Upper lobe of left lung (tissue), 6 donors: Measurements from ENCODE around the gene TRIM9. TPM values are rescaled to one million over a fixed set of nuclear protein-coding genes. Genes with fewer than 3 reads are reported as not detected.

ENCODE experiments used
- ATAC-seq, 2 donors: fragments of 200-7000 bp; cut with Tn5 transposase; one replicate each; pipeline ENCODE4 v1.9.1; 2022; ENCODE audit warnings: mild to moderate bottlenecking in 2 of 2, moderate library complexity in 2 of 2; ENCODE audit not compliant: low FRiP score in 2 of 2
- DNase-seq, 2 donors: peaks; one replicate each; pipeline ENCODE4 v3.0.0-alpha.2; 2019 to 2020
- H3K27ac ChIP-seq, 4 donors: fragments of 200-600 bp; sonication (generic); one replicate each; pipeline ENCODE4 v1.5.1; 2016 to 2019
- H3K27me3 ChIP-seq, 4 donors: fragments of 200-600 bp; sonication (generic); one replicate each; pipeline ENCODE4 v1.5.1; 2017 to 2019
- H3K36me3 ChIP-seq, 4 donors: fragments of 200-600 bp; sonication (generic); one replicate each; pipeline ENCODE4 v1.5.1; 2016 to 2019
- H3K4me1 ChIP-seq, 4 donors: fragments of 200-600 bp; sonication (generic); one replicate each; pipeline ENCODE4 v1.5.1; 2018 to 2019
- H3K4me3 ChIP-seq, 4 donors: fragments of 200-600 bp; sonication (generic); one replicate each; pipeline ENCODE4 v1.5.1; 2017 to 2019; ENCODE audit warnings: mild to moderate bottlenecking in 2 of 4, moderate library complexity in 1 of 4
- H3K9me3 ChIP-seq, 4 donors: fragments of 200-600 bp; sonication (generic); one replicate each; pipeline ENCODE4 v1.5.1; 2018 to 2019
- EP300 ChIP-seq, 4 donors: sonication (generic); formaldehyde crosslinking; IDR thresholded peaks; one replicate each; pipeline ENCODE4 v1.5.1; 2017; ENCODE audit warnings: antibody characterized with exemption in 4 of 4, control low read depth in 2 of 4
- POLR2A ChIP-seq, 4 donors: fragments of 450-650 bp; IDR thresholded peaks; one replicate each; pipeline ENCODE4 v1.5.1; 2016 to 2017; ENCODE audit warnings: antibody characterized with exemption in 4 of 4, mild to moderate bottlenecking in 2 of 4
- POLR2AphosphoS5 ChIP-seq, 2 donors: sonication (generic); formaldehyde crosslinking; IDR thresholded peaks; one replicate each; pipeline ENCODE4 v1.5.1; 2017; ENCODE audit warnings: antibody characterized with exemption in 2 of 2
- WGBS, 2 donors: methylation state at CpG; one replicate each; pipeline ENCODE4 v1.1.5; 2017 to 2018; 5-methylcytosine and 5-hydroxymethylcytosine counted together
- total RNA-seq, 6 donors: library from RNA; depleted of rRNA in 4 of 6; stranded (reverse); fragments of >200 nt in 4 of 6; gene quantifications; one replicate each; pipeline versions ENCODE4 v1.1.0 to v1.2.1, GENCODE V29; 2016 to 2021
- TF ChIP-seq, protein P1 (sequence below), 6 experiments: fragments of 450-650 bp in 4 of 6; fragments of 200-600 bp in 2 of 6; sonication (generic) in 2 of 6; IDR thresholded peaks; one replicate each; pipeline ENCODE4 v1.5.1; 2016 to 2019; ENCODE audit warnings: antibody characterized with exemption in 6 of 6
- donor health status: DM: no; HTN: no; CAD: no; lungs with moderate emphysema.
- donor health status: DM: no; HTN: yes; CAD: no; lungs with severe emphysema.

Gene TRIM9
- total RNA-seq, 6 donors from 2014 or later: 0.30 to 3.1 (median 0.78) TPM

DNA sequence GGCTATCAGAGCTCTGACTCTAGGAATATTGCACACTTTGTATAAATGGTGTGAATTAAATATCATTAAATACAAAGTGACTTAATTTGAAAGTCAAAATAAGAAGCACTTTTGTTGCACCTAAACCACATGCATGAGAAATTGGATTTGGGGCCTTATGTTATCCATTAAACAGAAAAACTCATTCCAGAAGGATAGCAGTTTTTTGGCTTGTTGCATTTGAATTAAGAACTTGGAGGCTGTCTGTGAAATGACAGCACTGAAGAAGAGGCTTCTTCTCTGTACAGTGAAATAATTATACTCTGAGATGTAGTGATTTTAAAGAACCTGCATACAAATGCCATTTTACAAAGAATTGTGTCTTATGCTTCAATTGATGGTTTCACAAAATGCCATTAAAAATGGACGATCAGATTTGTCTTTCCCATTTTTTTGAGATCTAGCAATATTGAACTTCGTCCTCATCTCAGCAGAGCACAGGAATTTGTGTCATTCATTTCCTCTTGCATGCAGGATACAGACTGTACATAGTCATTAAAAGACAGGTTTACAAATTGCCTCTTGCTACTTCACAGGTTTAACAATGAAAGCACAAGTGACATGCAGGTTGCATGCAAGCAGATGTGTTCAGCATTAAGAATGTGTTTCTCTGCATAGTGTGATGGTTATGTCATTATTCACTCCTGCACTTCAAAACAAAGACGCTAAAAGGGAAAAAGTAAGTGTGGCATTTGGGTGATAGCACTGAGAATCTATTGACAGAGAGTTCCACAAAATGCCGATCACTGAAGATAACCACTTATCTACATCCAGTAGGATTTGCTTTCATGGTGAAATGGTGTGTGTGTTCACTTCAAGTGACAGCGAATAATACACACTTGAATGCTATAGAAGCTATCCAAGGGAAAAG, 114.7 kb downstream of the TRIM9 start:
- H3K27me3 ChIP-seq: no peaks in the 10 kb centered on the region
- H3K4me3 ChIP-seq: no peak overlapping the region
- DNase-seq: no peak
- no peak for ATAC-seq
- no peak overlapping the region for H3K27ac ChIP-seq
- WGBS, 2 donors: 49 to 64% methylated on average over 5 of the region's 5 CpGs
- no peaks in the 10 kb centered on the region for H3K36me3 ChIP-seq
- no peak for TF ChIP-seq EP300 (IDR thresholded peaks at IDR 0.05)
- H3K9me3 ChIP-seq: no peaks in the 10 kb centered on the region
- H3K4me1 ChIP-seq: no peaks in the 10 kb centered on the region

DNA sequence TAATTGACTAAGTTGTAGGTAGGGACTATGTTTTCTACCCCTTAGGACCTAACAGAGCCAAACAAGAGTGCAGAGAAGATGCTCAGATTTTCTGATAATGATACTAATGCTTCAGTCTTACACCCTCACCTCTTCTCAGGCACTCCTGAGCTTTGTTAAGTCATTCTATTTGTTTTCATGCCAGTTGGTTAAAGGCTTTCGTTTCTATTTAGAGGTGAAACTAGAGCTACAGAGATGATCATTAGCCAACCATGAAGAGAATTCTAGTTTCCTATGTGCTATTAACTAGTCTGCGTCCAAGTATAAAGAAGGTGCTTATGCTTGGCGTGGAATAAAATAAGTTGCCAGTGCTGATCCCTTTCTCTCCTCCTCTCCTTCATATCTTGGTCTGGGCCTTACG, 116.0 kb downstream of the TRIM9 start:
- Histone ChIP-seq H3K9me3 (no peaks in the 10 kb centered on the region), H3K27me3 (no peaks in the 10 kb centered on the region), H3K4me3 (no peak overlapping the region), H3K27ac (no peak overlapping the region), H3K36me3 (no peaks in the 10 kb centered on the region), H3K4me1 (no peaks in the 10 kb centered on the region)
- TF ChIP-seq, protein P1, sequence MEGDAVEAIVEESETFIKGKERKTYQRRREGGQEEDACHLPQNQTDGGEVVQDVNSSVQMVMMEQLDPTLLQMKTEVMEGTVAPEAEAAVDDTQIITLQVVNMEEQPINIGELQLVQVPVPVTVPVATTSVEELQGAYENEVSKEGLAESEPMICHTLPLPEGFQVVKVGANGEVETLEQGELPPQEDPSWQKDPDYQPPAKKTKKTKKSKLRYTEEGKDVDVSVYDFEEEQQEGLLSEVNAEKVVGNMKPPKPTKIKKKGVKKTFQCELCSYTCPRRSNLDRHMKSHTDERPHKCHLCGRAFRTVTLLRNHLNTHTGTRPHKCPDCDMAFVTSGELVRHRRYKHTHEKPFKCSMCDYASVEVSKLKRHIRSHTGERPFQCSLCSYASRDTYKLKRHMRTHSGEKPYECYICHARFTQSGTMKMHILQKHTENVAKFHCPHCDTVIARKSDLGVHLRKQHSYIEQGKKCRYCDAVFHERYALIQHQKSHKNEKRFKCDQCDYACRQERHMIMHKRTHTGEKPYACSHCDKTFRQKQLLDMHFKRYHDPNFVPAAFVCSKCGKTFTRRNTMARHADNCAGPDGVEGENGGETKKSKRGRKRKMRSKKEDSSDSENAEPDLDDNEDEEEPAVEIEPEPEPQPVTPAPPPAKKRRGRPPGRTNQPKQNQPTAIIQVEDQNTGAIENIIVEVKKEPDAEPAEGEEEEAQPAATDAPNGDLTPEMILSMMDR (IDR thresholded peaks at IDR 0.05): no peak
- TF ChIP-seq POLR2AphosphoS5 (IDR thresholded peaks at IDR 0.05) (no peak), POLR2A (IDR thresholded peaks at IDR 0.05) (no peak), EP300 (IDR thresholded peaks at IDR 0.05) (no peak)
- WGBS, 2 donors: 86 to 91% methylated on average over 4 of the region's 4 CpGs
- no peak for DNase-seq
- no peak for ATAC-seq

DNA sequence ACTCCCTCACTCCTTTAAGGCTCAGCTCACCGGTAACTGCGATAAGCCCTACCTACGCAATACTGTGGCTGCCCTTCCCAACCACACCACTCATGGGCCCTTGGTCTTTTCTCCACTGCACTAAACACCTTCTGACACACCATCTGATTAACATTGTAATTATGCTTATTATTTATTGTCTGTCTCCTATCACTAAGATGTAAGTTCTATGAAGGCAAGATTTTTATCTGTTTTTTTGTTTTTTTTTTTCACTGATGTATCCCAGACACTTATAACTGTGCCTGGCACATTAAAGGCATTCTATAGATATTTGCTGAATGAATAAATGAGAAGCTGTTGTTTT, 116.4 kb downstream of the TRIM9 start:
- Histone ChIP-seq H3K27me3 (no peaks in the 10 kb centered on the region), H3K4me3 (no peak overlapping the region), H3K36me3 (no peaks in the 10 kb centered on the region), H3K27ac (no peak overlapping the region), H3K9me3 (no peaks in the 10 kb centered on the region), H3K4me1 (no peaks in the 10 kb centered on the region)
- DNase-seq (no peak), ATAC-seq (peak in 1 of 2 donors; percentile 41)
- TF ChIP-seq, protein P1 (IDR thresholded peaks at IDR 0.05): no peak
- no peak for TF ChIP-seq POLR2A (IDR thresholded peaks at IDR 0.05)
- TF ChIP-seq EP300 (IDR thresholded peaks at IDR 0.05): no peak
- no peak for TF ChIP-seq POLR2AphosphoS5 (IDR thresholded peaks at IDR 0.05)
- 90 to 93% methylated on average over 3 of the region's 3 CpGs for WGBS, 2 donors

DNA sequence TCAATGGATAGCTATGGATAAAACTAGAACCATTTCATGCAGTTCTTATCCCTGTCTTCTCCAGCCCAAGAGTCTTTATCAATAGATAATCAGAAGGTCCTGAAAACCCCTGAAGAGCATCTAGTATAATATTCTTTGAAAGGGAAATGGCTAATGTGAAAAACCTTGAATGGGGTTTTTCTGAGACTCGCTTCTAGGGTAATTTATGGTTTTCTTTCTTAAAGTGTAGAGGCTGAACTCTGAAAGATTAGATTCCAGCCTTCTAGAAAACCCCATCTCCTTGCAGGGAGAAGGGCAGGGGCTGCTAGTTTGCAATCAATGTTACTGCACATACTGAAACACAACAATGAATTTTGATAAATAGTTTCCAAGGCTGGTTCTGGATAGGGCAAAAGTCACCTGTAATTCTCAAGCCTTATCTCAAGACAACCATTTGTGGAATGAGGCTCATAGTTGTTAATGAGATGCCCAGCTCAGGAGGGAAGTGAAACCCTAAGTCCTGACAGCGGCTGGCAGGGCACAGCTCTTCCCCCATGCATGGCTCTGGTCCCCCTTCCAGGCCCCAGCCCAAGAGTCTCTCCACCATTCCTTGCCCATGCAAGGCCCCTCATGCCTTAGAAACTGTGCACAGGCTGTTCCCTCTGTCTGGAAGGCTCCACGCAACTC, 116.9 kb downstream of the TRIM9 start:
- WGBS, 2 donors: 77 to 86% methylated on average over 3 of the region's 3 CpGs
- Histone ChIP-seq H3K4me3 (no peak overlapping the region), H3K27me3 (no peaks in the 10 kb centered on the region), H3K9me3 (no peaks in the 10 kb centered on the region), H3K4me1 (no peaks in the 10 kb centered on the region), H3K36me3 (no peaks in the 10 kb centered on the region), H3K27ac (no peak overlapping the region)
- peak in 1 of 2 donors; percentile 23 for ATAC-seq
- no peak for TF ChIP-seq EP300 (IDR thresholded peaks at IDR 0.05)
- no peak for TF ChIP-seq POLR2A (IDR thresholded peaks at IDR 0.05)
- TF ChIP-seq, protein P1 (IDR thresholded peaks at IDR 0.05): no peak
- TF ChIP-seq POLR2AphosphoS5 (IDR thresholded peaks at IDR 0.05): no peak
- no peak for DNase-seq

DNA sequence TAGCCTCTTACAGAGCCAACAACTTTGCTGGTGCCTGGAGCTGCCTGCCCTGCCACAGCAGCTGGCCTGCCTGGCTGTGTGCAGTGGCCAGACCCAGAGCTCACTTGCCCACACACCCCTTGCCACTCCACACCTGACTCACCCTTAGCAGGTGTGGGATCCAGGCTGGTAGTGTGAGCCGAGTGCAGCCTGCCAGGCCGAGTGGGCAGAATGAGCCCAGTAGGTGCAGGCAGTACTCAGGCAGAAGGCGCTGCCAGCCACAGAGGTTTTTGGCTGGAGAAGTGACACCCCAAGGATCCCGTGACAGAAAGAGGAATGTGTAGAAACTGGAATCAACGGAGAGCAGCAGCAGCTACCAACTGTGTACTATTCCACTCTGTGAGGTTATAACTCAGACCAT, 120.8 kb downstream of the TRIM9 start:
- Histone ChIP-seq H3K36me3 (no peaks in the 10 kb centered on the region), H3K27me3 (no peaks in the 10 kb centered on the region), H3K27ac (no peak overlapping the region), H3K9me3 (no peaks in the 10 kb centered on the region), H3K4me1 (no peaks in the 10 kb centered on the region), H3K4me3 (no peak overlapping the region)
- WGBS, 2 donors: 81 to 85% methylated on average over 5 of the region's 5 CpGs
- no peak for TF ChIP-seq EP300 (IDR thresholded peaks at IDR 0.05)
- TF ChIP-seq POLR2AphosphoS5 (IDR thresholded peaks at IDR 0.05): no peak
- TF ChIP-seq, protein P1 (IDR thresholded peaks at IDR 0.05): no peak
- TF ChIP-seq POLR2A (IDR thresholded peaks at IDR 0.05): no peak
- ATAC-seq (no peak), DNase-seq (peak in 1 of 2 donors; percentile 47)
